NCI-H774 (cell line): Measurements from ENCODE around the gene DRICH1.
"Not testable (repeated sequence)": the region's sequence is repeated elsewhere in the genome, so short reads cannot be mapped to it uniquely, and the experiment has no call there.

Experiments
- DNase-seq: peaks from one replicate; lab custom pipeline; 2025; lab: John Stamatoyannopoulos, UW

The DRICH1 gene

GRCh38 chr22:23598805-23599518 lies 33.2 kb downstream of the DRICH1 start:
- DNase-seq: no peak

GRCh38 chr22:23597576-23598268 lies 34.4 kb downstream of the DRICH1 start:
- not testable (repeated sequence) for DNase-seq

- DNase-seq: not testable (repeated sequence)
These were observed 36.2 kb downstream of the DRICH1 start for GRCh38 chr22:23595904-23596303.

GRCh38 chr22:23591846-23592245 lies 40.3 kb downstream of the DRICH1 start:
- no peak for DNase-seq

- DNase-seq: no peak
These were observed 40.8 kb downstream of the DRICH1 start for GRCh38 chr22:23591201-23591791.

GRCh38 chr22:23583836-23584235 lies 48.3 kb downstream of the DRICH1 start:
- no peak for DNase-seq

GRCh38 chr22:23583153-23583552 lies 49.0 kb downstream of the DRICH1 start:
- DNase-seq: no peak

GRCh38 chr22:23581260-23581650 lies 50.9 kb downstream of the DRICH1 start:
- no peak for DNase-seq

GRCh38 chr22:23580576-23581259 lies 51.4 kb downstream of the DRICH1 start:
- DNase-seq: no peak

GRCh38 chr22:23579870-23580575 lies 52.1 kb downstream of the DRICH1 start, which contains the start of gene IGLL1:
Gene IGLL1, minus strand, starts transcription at chr22:23580290. Its CDS starts 100 bp downstream, at chr22:23580190.
- no peak for DNase-seq

- no peak for DNase-seq
These were observed 52.8 kb downstream of the DRICH1 start for GRCh38 chr22:23579280-23579679.

- DNase-seq: no peak
These were observed 53.8 kb downstream of the DRICH1 start for GRCh38 chr22:23578306-23578705.

GRCh38 chr22:23576681-23577080 lies 55.4 kb downstream of the DRICH1 start:
- DNase-seq: no peak

GRCh38 chr22:23575601-23576000 lies 56.5 kb downstream of the DRICH1 start:
- no peak for DNase-seq

GRCh38 chr22:23574877-23575276 lies 57.2 kb downstream of the DRICH1 start:
- DNase-seq: no peak

- no peak for DNase-seq
These were observed 57.7 kb downstream of the DRICH1 start for GRCh38 chr22:23574371-23574811.

GRCh38 chr22:23573701-23574235 lies 58.4 kb downstream of the DRICH1 start:
- not testable (repeated sequence) for DNase-seq

GRCh38 chr22:23573106-23573505 lies 59.0 kb downstream of the DRICH1 start:
- not testable (repeated sequence) for DNase-seq

GRCh38 chr22:23571486-23571885 lies 60.6 kb downstream of the DRICH1 start:
- DNase-seq: no peak

GRCh38 chr22:23570681-23571080 lies 61.4 kb downstream of the DRICH1 start:
- no peak for DNase-seq

- DNase-seq: no peak
These were observed 62.4 kb downstream of the DRICH1 start for GRCh38 chr22:23569716-23570115.
